Purkinje cell (primary cell): ENCODE measurements around the gene RPS4Y1. TPM values are rescaled to one million over a fixed set of nuclear protein-coding genes. Genes with fewer than 3 reads are reported as not detected.

Source experiments
- polyA plus RNA-seq: library from polyadenylated mRNA; unstranded; fragments of >200 nt; fragmentation: Nextera tagmentation; gene quantifications from 2 replicates; pipeline ENCODE4 v1.2.1, GENCODE V29; 2014

The RPS4Y1 gene
- 288 and 306 TPM in 2 replicates for polyA plus RNA-seq

GRCh38 chrY:2841471-2841893 is at the start of gene RPS4Y1:
TSS of gene RPS4Y1 (plus strand) at chrY:2841602. CDS start at chrY:2841625, 23 bp downstream.

Other genes starting within 250 kb of the RPS4Y1 start
- not detected in 2 replicates for gene SRY, start 53.9 kb upstream of the RPS4Y1 start, polyA plus RNA-seq
- 5.4 and 8.0 TPM in 2 replicates for gene ZFY, start 93.8 kb downstream of the RPS4Y1 start, polyA plus RNA-seq